Measurements from ENCODE around the gene EDN2.

The EDN2 gene

GRCh38 chr1:41475859-41476567 is 8.5 kb downstream of the EDN2 start:
- H3K27ac Mint-ChIP-seq, result no peak overlapping the region
- no peaks in the 10 kb centered on the region for H3K9me3 Mint-ChIP-seq
- no peaks in the 10 kb centered on the region for H3K36me3 Mint-ChIP-seq (ENCODE audit: low read depth)
- H3K4me3 Mint-ChIP-seq, result no peak overlapping the region
- H3K27me3 Mint-ChIP-seq, result no peaks in the 10 kb centered on the region
- no peaks in the 10 kb centered on the region for H3K4me1 Mint-ChIP-seq (ENCODE audit: low read depth)

- H3K27ac Mint-ChIP-seq, result no peak overlapping the region
- H3K4me1 Mint-ChIP-seq (ENCODE audit: low read depth), result no peaks in the 10 kb centered on the region
- H3K9me3 Mint-ChIP-seq, result no peaks in the 10 kb centered on the region
- no peak overlapping the region for H3K4me3 Mint-ChIP-seq
- no peaks in the 10 kb centered on the region for H3K36me3 Mint-ChIP-seq (ENCODE audit: low read depth)
- H3K27me3 Mint-ChIP-seq, result no peaks in the 10 kb centered on the region
Observed at GRCh38 chr1:41475346-41475745, 9.1 kb downstream of the EDN2 start.

- no peaks in the 10 kb centered on the region for H3K27me3 Mint-ChIP-seq
- no peak overlapping the region for H3K4me3 Mint-ChIP-seq
- H3K27ac Mint-ChIP-seq, result no peak overlapping the region
- no peaks in the 10 kb centered on the region for H3K9me3 Mint-ChIP-seq
- H3K4me1 Mint-ChIP-seq (ENCODE audit: low read depth), result no peaks in the 10 kb centered on the region
- no peaks in the 10 kb centered on the region for H3K36me3 Mint-ChIP-seq (ENCODE audit: low read depth)
Observed at GRCh38 chr1:41474490-41475271, 9.8 kb downstream of the EDN2 start.

GRCh38 chr1:41473738-41474362 is 10.6 kb downstream of the EDN2 start:
- Mint-ChIP-seq H3K9me3 (no peaks in the 10 kb centered on the region), H3K4me3 (no peak overlapping the region), H3K4me1 (ENCODE audit: low read depth) (no peaks in the 10 kb centered on the region), H3K36me3 (ENCODE audit: low read depth) (no peaks in the 10 kb centered on the region), H3K27ac (no peak overlapping the region), H3K27me3 (no peaks in the 10 kb centered on the region)

- no peaks in the 10 kb centered on the region for H3K9me3 Mint-ChIP-seq
- H3K4me3 Mint-ChIP-seq, result no peak overlapping the region
- no peak overlapping the region for H3K27ac Mint-ChIP-seq
- H3K27me3 Mint-ChIP-seq, result no peaks in the 10 kb centered on the region
- H3K4me1 Mint-ChIP-seq (ENCODE audit: low read depth), result no peaks in the 10 kb centered on the region
- no peaks in the 10 kb centered on the region for H3K36me3 Mint-ChIP-seq (ENCODE audit: low read depth)
Observed at GRCh38 chr1:41471658-41472057, 12.8 kb downstream of the EDN2 start.

- no peaks in the 10 kb centered on the region for H3K36me3 Mint-ChIP-seq (ENCODE audit: low read depth)
- H3K4me1 Mint-ChIP-seq (ENCODE audit: low read depth), result no peaks in the 10 kb centered on the region
- H3K27ac Mint-ChIP-seq, result no peak overlapping the region
- H3K4me3 Mint-ChIP-seq, result no peak overlapping the region
- H3K27me3 Mint-ChIP-seq, result no peaks in the 10 kb centered on the region
- H3K9me3 Mint-ChIP-seq, result no peaks in the 10 kb centered on the region
Observed at GRCh38 chr1:41469706-41470105, 14.8 kb downstream of the EDN2 start.

GRCh38 chr1:41468122-41468762 is 16.2 kb downstream of the EDN2 start:
- Mint-ChIP-seq H3K27me3 (no peaks in the 10 kb centered on the region), H3K27ac (no peak overlapping the region), H3K9me3 (no peaks in the 10 kb centered on the region), H3K4me1 (ENCODE audit: low read depth) (no peaks in the 10 kb centered on the region), H3K4me3 (no peak overlapping the region), H3K36me3 (ENCODE audit: low read depth) (no peaks in the 10 kb centered on the region)

- H3K4me1 Mint-ChIP-seq (ENCODE audit: low read depth), result no peaks in the 10 kb centered on the region
- H3K4me3 Mint-ChIP-seq, result no peak overlapping the region
- H3K27me3 Mint-ChIP-seq, result no peaks in the 10 kb centered on the region
- no peaks in the 10 kb centered on the region for H3K36me3 Mint-ChIP-seq (ENCODE audit: low read depth)
- H3K9me3 Mint-ChIP-seq, result no peaks in the 10 kb centered on the region
- H3K27ac Mint-ChIP-seq, result no peak overlapping the region
Observed at GRCh38 chr1:41467673-41468072, 16.8 kb downstream of the EDN2 start.

- Mint-ChIP-seq H3K4me1 (ENCODE audit: low read depth) (no peaks in the 10 kb centered on the region), H3K27me3 (no peaks in the 10 kb centered on the region), H3K4me3 (no peak overlapping the region), H3K36me3 (ENCODE audit: low read depth) (no peaks in the 10 kb centered on the region), H3K9me3 (no peaks in the 10 kb centered on the region), H3K27ac (no peak overlapping the region)
Observed at GRCh38 chr1:41466146-41466545, 18.3 kb downstream of the EDN2 start.

- Mint-ChIP-seq H3K4me1 (ENCODE audit: low read depth) (no peaks in the 10 kb centered on the region), H3K27me3 (no peaks in the 10 kb centered on the region), H3K36me3 (ENCODE audit: low read depth) (no peaks in the 10 kb centered on the region), H3K27ac (no peak overlapping the region), H3K4me3 (no peak overlapping the region), H3K9me3 (no peaks in the 10 kb centered on the region)
Observed at GRCh38 chr1:41465741-41466140, 18.7 kb downstream of the EDN2 start.

GRCh38 chr1:41464885-41465284 is 19.6 kb downstream of the EDN2 start:
- Mint-ChIP-seq H3K36me3 (ENCODE audit: low read depth) (no peaks in the 10 kb centered on the region), H3K9me3 (no peaks in the 10 kb centered on the region), H3K4me1 (ENCODE audit: low read depth) (no peaks in the 10 kb centered on the region), H3K27ac (no peak overlapping the region), H3K4me3 (no peak overlapping the region), H3K27me3 (no peaks in the 10 kb centered on the region)

GRCh38 chr1:41463516-41463915 is 21.0 kb downstream of the EDN2 start:
- no peaks in the 10 kb centered on the region for H3K27me3 Mint-ChIP-seq
- no peaks in the 10 kb centered on the region for H3K4me1 Mint-ChIP-seq (ENCODE audit: low read depth)
- H3K36me3 Mint-ChIP-seq (ENCODE audit: low read depth), result no peaks in the 10 kb centered on the region
- H3K9me3 Mint-ChIP-seq, result no peaks in the 10 kb centered on the region
- no peak overlapping the region for H3K4me3 Mint-ChIP-seq
- H3K27ac Mint-ChIP-seq, result no peak overlapping the region

GRCh38 chr1:41462680-41463004 is 21.8 kb downstream of the EDN2 start:
- H3K4me3 Mint-ChIP-seq, result no peak overlapping the region
- no peaks in the 10 kb centered on the region for H3K4me1 Mint-ChIP-seq (ENCODE audit: low read depth)
- no peak overlapping the region for H3K27ac Mint-ChIP-seq

GRCh38 chr1:41461790-41462679 is 22.4 kb downstream of the EDN2 start:
- no peak overlapping the region for H3K4me3 Mint-ChIP-seq
- no peaks in the 10 kb centered on the region for H3K36me3 Mint-ChIP-seq (ENCODE audit: low read depth)
- no peaks in the 10 kb centered on the region for H3K27me3 Mint-ChIP-seq
- no peaks in the 10 kb centered on the region for H3K9me3 Mint-ChIP-seq
- no peak overlapping the region for H3K27ac Mint-ChIP-seq
- no peaks in the 10 kb centered on the region for H3K4me1 Mint-ChIP-seq (ENCODE audit: low read depth)

More at GRCh38 chr1:41462680-41463004, 21.8 kb downstream of the EDN2 start:
- Mint-ChIP-seq H3K9me3 (no peaks in the 10 kb centered on the region), H3K36me3 (ENCODE audit: low read depth) (no peaks in the 10 kb centered on the region), H3K27me3 (no peaks in the 10 kb centered on the region)
